Measurements from ENCODE around the gene FSCN2. TPM values are rescaled to one million over a fixed set of nuclear protein-coding genes. Genes with fewer than 3 reads are reported as not detected.

FSCN2 gene
- polyA plus RNA-seq, 1 of the 3 experiments (the other 2 are of a cell fraction), result 2.1 TPM

- Histone ChIP-seq H3K4me3 (ENCODE audit: low read depth in 2 of 2, low read length in 1 of 2) (peak within 1 kb of the TSS; percentile 70 to 91), H3K36me3 (replicated peaks in 1 of 2; ENCODE audit: control insufficient read depth in 1 of 2, insufficient read depth in 2 of 2, low read length in 1 of 2) (peaks cover 35 to 45% of the 10 kb centered on the region in 2 experiments), H3K27me3 (ENCODE audit: insufficient read depth) (no peaks in the 10 kb centered on the region), H3K4me1 (ENCODE audit: control insufficient read depth in 1 of 2, insufficient read depth in 2 of 2, low read depth in 1 of 2, low read length in 1 of 2) (peaks cover 17 to 57% of the 10 kb centered on the region in 2 experiments; a peak in 3 of 4 replicates), H2AFZ (ENCODE audit: low read depth) (no peak within 1 kb of the TSS), H3K4me2 (peak within 1 kb of the TSS; percentile 93), H3K79me2 (ENCODE audit: insufficient read depth) (peaks cover 90% of the 10 kb centered on the region), H3K9ac (peak within 1 kb of the TSS; percentile 81), H3K27ac (ENCODE audit: low read depth in 2 of 2, low read length in 1 of 2) (peak within 1 kb of the TSS; percentile 88), H3K9me2 (no peaks in the 10 kb centered on the region), H3F3A (replicated peaks; ENCODE audit: insufficient read depth) (peaks cover 69% of the 10 kb centered on the region), H3K9me3 (no peaks in the 10 kb centered on the region), H4K20me1 (ENCODE audit: insufficient read depth) (peaks cover 51% of the 10 kb centered on the region)
- ChIA-PET POLR2A (interaction anchor here (0.6 to 2.5 kb wide), 13 partner anchors 13 to 155 kb away, joined by 3 to 12 read pairs (median 4); partner anchors contain the start of genes BAHCC1 and FAAP100), CTCF (interaction anchor here (0.6 to 4.2 kb wide), 4 partner anchors 25 to 446 kb away, joined by 3 to 20 read pairs (median 4); no protein-coding TSS in a partner anchor)
- DNase-seq, result peak; percentile 100
- WGBS (ENCODE audit: low lambda C conversion rate), result 25% methylated on average over 34 of the region's 111 CpGs
- TF ChIP-seq TEAD4 (IDR thresholded peaks at IDR 0.05; ENCODE audit: borderline replicate concordance, insufficient read depth), result no peak
- peak; percentile 64 for TF ChIP-seq NFIC (IDR thresholded peaks at IDR 0.05; ENCODE audit: borderline replicate concordance)
- TF ChIP-seq NRF1 (IDR thresholded peaks at IDR 0.05; ENCODE audit: low read depth, low read length), result 0 out of 2 replicates have a peak, but pooled peaks have one; percentile 7
- no peak for TF ChIP-seq CTCF (IDR thresholded peaks at IDR 0.05)
- TF ChIP-seq USF2 (IDR thresholded peaks at IDR 0.05; ENCODE audit: borderline replicate concordance, low read depth, low read length), result peak; percentile 62
- no peak; the same call in 1 of the 2 replicates for TF ChIP-seq MEF2A (IDR thresholded peaks at IDR 0.05; ENCODE audit: borderline replicate concordance, low read depth)
- peak; percentile 100 for TF ChIP-seq POLR2AphosphoS5 (IDR thresholded peaks at IDR 0.05; ENCODE audit: low read depth, low read length)
- peak; percentile 98 for TF ChIP-seq TAF1 (IDR thresholded peaks at IDR 0.05; ENCODE audit: borderline replicate concordance, low read depth, low read length)
- no peak for TF ChIP-seq ELF1 (IDR thresholded peaks at IDR 0.05)
- TF ChIP-seq PBX3 (IDR thresholded peaks at IDR 0.05), result peak; percentile 12; the same call in 1 of the 2 replicates
- TF ChIP-seq MXI1 (IDR thresholded peaks at IDR 0.05; ENCODE audit: low read depth, low read length), result no peak; the same call in 1 of the 2 replicates
- TF ChIP-seq SIN3A (IDR thresholded peaks at IDR 0.05; ENCODE audit: borderline replicate concordance, low read depth, low read length), result peak; percentile 99
- TF ChIP-seq SMC3 (IDR thresholded peaks at IDR 0.05; ENCODE audit: low read depth, low read length), result no peak
- no peak for TF ChIP-seq RAD21 (IDR thresholded peaks at IDR 0.05; ENCODE audit: low read length)
- TF ChIP-seq TCF12 (IDR thresholded peaks at IDR 0.05), result peak; percentile 24; the same call in 1 of the 2 replicates
- TF ChIP-seq ZBTB33 (IDR thresholded peaks at IDR 0.05; ENCODE audit: borderline replicate concordance, low read depth), result no peak
- 0 out of 2 replicates have a peak, but pooled peaks have one; percentile 9 for TF ChIP-seq FOSL2 (IDR thresholded peaks at IDR 0.05; ENCODE audit: borderline replicate concordance, low read depth)
- no peak for TF ChIP-seq GATA2 (CRISPR knock-in tag; IDR thresholded peaks at IDR 0.05)
- TF ChIP-seq RFX5 (IDR thresholded peaks at IDR 0.05; ENCODE audit: low read length), result no peak
- peak in 1 of 2 experiments; percentile 82; a peak in 1 of 4 replicates for TF ChIP-seq EP300 (IDR thresholded peaks at IDR 0.05; ENCODE audit: borderline replicate concordance in 1 of 2, low read depth in 1 of 2, low read length in 1 of 2)
- no peak for TF ChIP-seq RXRA (IDR thresholded peaks at IDR 0.05; ENCODE audit: borderline replicate concordance, low read depth)
- peak; percentile 86 for TF ChIP-seq USF1 (IDR thresholded peaks at IDR 0.05; ENCODE audit: borderline replicate concordance, low read depth)
- no peak for TF ChIP-seq IRF3 (IDR thresholded peaks at IDR 0.05; ENCODE audit: low read depth, low read length)
Measured at GRCh38 chr17:81512562-81513371, 15.4 kb upstream of the FSCN2 start, which contains the start of gene ACTG1. Gene ACTG1, minus strand, starts transcription at chr17:81512799. Its CDS starts 445 bp downstream, at chr17:81512354.

Measured in SK-N-SH (cell line).